Mucosa of rectum (tissue), 2 donors: ENCODE results near the gene SERPINB11.

Source experiments
- H3K27ac ChIP-seq, 2 donors: one replicate each; pipeline ENCODE4 v1.7.0; 2013; ENCODE audit warnings: inconsistent platforms in 2 of 2, low read depth in 2 of 2, low read length in 2 of 2
- H3K27me3 ChIP-seq, 2 donors: one replicate each; pipeline ENCODE4 v1.7.0; 2013; ENCODE audit warnings: low read length in 2 of 2; ENCODE audit not compliant: control insufficient read depth in 2 of 2, insufficient read depth in 2 of 2
- H3K36me3 ChIP-seq, 2 donors: one replicate each; pipeline ENCODE4 v1.7.0; 2013; ENCODE audit warnings: low read length in 2 of 2; ENCODE audit not compliant: control insufficient read depth in 2 of 2, insufficient read depth in 2 of 2
- H3K4me1 ChIP-seq, 2 donors: one replicate each; pipeline ENCODE4 v1.7.0; 2013; ENCODE audit warnings: low read length in 2 of 2, mild to moderate bottlenecking in 1 of 2; ENCODE audit not compliant: control insufficient read depth in 2 of 2, insufficient read depth in 2 of 2
- H3K4me3 ChIP-seq, 2 donors: one replicate each; pipeline ENCODE4 v1.7.0; 2013; ENCODE audit warnings: low read length in 2 of 2
- H3K9ac ChIP-seq, 2 donors: one replicate each; pipeline ENCODE4 v1.7.0; 2013; ENCODE audit warnings: low read length in 2 of 2, low read depth in 1 of 2, mild to moderate bottlenecking in 1 of 2
- H3K9me3 ChIP-seq, 2 donors: one replicate each; pipeline ENCODE4 v1.7.0; 2013; ENCODE audit warnings: low read length in 2 of 2; ENCODE audit not compliant: control insufficient read depth in 2 of 2
- donor health status: healthy.
- donor health status: Normal muscosa, but diverticular disease.

The SERPINB11 gene

GRCh38 chr18:63683890-63684289 lies 18.9 kb upstream of the SERPINB11 start:
- Histone ChIP-seq H3K27ac (no peak overlapping the region), H3K27me3 (no peaks in the 10 kb centered on the region), H3K4me3 (no peak overlapping the region), H3K36me3 (no peaks in the 10 kb centered on the region), H3K9ac (no peak overlapping the region), H3K9me3 (no peaks in the 10 kb centered on the region), H3K4me1 (no peaks in the 10 kb centered on the region)

- no peak overlapping the region for H3K4me3 ChIP-seq
- no peaks in the 10 kb centered on the region for H3K9me3 ChIP-seq
- H3K27me3 ChIP-seq: no peaks in the 10 kb centered on the region
- no peaks in the 10 kb centered on the region for H3K36me3 ChIP-seq
- no peak overlapping the region for H3K9ac ChIP-seq
- no peaks in the 10 kb centered on the region for H3K4me1 ChIP-seq
- no peak overlapping the region for H3K27ac ChIP-seq
Measured at GRCh38 chr18:63684718-63685117, 18.0 kb upstream of the SERPINB11 start.

GRCh38 chr18:63686871-63687270 lies 15.9 kb upstream of the SERPINB11 start:
- H3K4me3 ChIP-seq: no peak overlapping the region
- no peak overlapping the region for H3K9ac ChIP-seq
- H3K9me3 ChIP-seq: no peaks in the 10 kb centered on the region
- no peaks in the 10 kb centered on the region for H3K27me3 ChIP-seq
- H3K27ac ChIP-seq: no peak overlapping the region
- H3K36me3 ChIP-seq: no peaks in the 10 kb centered on the region
- no peaks in the 10 kb centered on the region for H3K4me1 ChIP-seq

GRCh38 chr18:63689064-63689463 lies 13.7 kb upstream of the SERPINB11 start:
- Histone ChIP-seq H3K27me3 (no peaks in the 10 kb centered on the region), H3K4me1 (no peaks in the 10 kb centered on the region), H3K27ac (no peak overlapping the region), H3K9ac (no peak overlapping the region), H3K36me3 (no peaks in the 10 kb centered on the region), H3K4me3 (no peak overlapping the region), H3K9me3 (no peaks in the 10 kb centered on the region)

- H3K4me1 ChIP-seq: no peaks in the 10 kb centered on the region
- H3K27ac ChIP-seq: no peak overlapping the region
- no peaks in the 10 kb centered on the region for H3K36me3 ChIP-seq
- H3K9ac ChIP-seq: no peak overlapping the region
- no peaks in the 10 kb centered on the region for H3K27me3 ChIP-seq
- H3K4me3 ChIP-seq: no peak overlapping the region
- H3K9me3 ChIP-seq: no peaks in the 10 kb centered on the region
Measured at GRCh38 chr18:63697097-63697660, 5.6 kb upstream of the SERPINB11 start.

GRCh38 chr18:63700501-63700900 lies 2.3 kb upstream of the SERPINB11 start:
- H3K27me3 ChIP-seq: no peaks in the 10 kb centered on the region
- H3K27ac ChIP-seq: no peak overlapping the region
- no peak overlapping the region for H3K9ac ChIP-seq
- H3K36me3 ChIP-seq: no peaks in the 10 kb centered on the region
- H3K9me3 ChIP-seq: no peaks in the 10 kb centered on the region
- no peaks in the 10 kb centered on the region for H3K4me1 ChIP-seq
- H3K4me3 ChIP-seq: no peak overlapping the region

GRCh38 chr18:63701952-63702351 lies 808 bp upstream of the SERPINB11 start:
- Histone ChIP-seq H3K27ac (no peak overlapping the region), H3K4me3 (no peak overlapping the region), H3K9me3 (no peaks in the 10 kb centered on the region), H3K27me3 (no peaks in the 10 kb centered on the region), H3K9ac (no peak overlapping the region), H3K36me3 (no peaks in the 10 kb centered on the region), H3K4me1 (no peaks in the 10 kb centered on the region)

- Histone ChIP-seq H3K9me3 (no peaks in the 10 kb centered on the region), H3K27ac (no peak overlapping the region), H3K4me1 (no peaks in the 10 kb centered on the region), H3K9ac (no peak overlapping the region), H3K27me3 (no peaks in the 10 kb centered on the region), H3K4me3 (no peak overlapping the region), H3K36me3 (no peaks in the 10 kb centered on the region)
Measured at GRCh38 chr18:63705401-63705800, 2.6 kb downstream of the SERPINB11 start.

GRCh38 chr18:63707816-63708215 lies 5.1 kb downstream of the SERPINB11 start:
- Histone ChIP-seq H3K4me1 (no peaks in the 10 kb centered on the region), H3K27me3 (no peaks in the 10 kb centered on the region), H3K9ac (no peak overlapping the region), H3K27ac (no peak overlapping the region), H3K9me3 (no peaks in the 10 kb centered on the region), H3K36me3 (no peaks in the 10 kb centered on the region), H3K4me3 (no peak overlapping the region)

- no peak overlapping the region for H3K4me3 ChIP-seq
- no peak overlapping the region for H3K9ac ChIP-seq
- no peaks in the 10 kb centered on the region for H3K27me3 ChIP-seq
- H3K36me3 ChIP-seq: no peaks in the 10 kb centered on the region
- H3K27ac ChIP-seq: no peak overlapping the region
- no peaks in the 10 kb centered on the region for H3K9me3 ChIP-seq
- no peaks in the 10 kb centered on the region for H3K4me1 ChIP-seq
Measured at GRCh38 chr18:63708650-63709049, 5.9 kb downstream of the SERPINB11 start.
